ENCODE results near the gene TXLNG. TPM values are rescaled to one million over a fixed set of nuclear protein-coding genes. Genes with fewer than 3 reads are reported as not detected.

Gene TXLNG
- total and polyA plus RNA-seq, 12 donors: 3.6 to 6.8 (median 5.8) TPM

- H3K4me3 ChIP-seq: no peak overlapping the region
- H3K4me1 ChIP-seq: no peaks in the 10 kb centered on the region
- H3K36me3 ChIP-seq: peaks cover 0 to 95% (median 0%) of the 10 kb centered on the region in 9 donors
- DNase-seq (no peak), ATAC-seq (peak in 1 of 8 donors; percentile 59)
- 87 to 93% methylated on average over 5 of the region's 5 CpGs for WGBS, 2 donors
- no peak for TF ChIP-seq CTCF (IDR thresholded peaks at IDR 0.05)
- peak overlapping the region in 2 of 10 donors; percentile 16 to 45 for H3K27ac ChIP-seq
- no peaks in the 10 kb centered on the region for H3K9me3 ChIP-seq
- intact Hi-C loops (cut with DNase I): no loop called here
- no peaks in the 10 kb centered on the region for H3K27me3 ChIP-seq
Observed at GRCh38 chrX:16745102-16745501, 41.2 kb upstream of the TXLNG start.

GRCh38 chrX:16745659-16746058 lies 40.6 kb upstream of the TXLNG start:
- 63 to 68% methylated on average over 5 of the region's 5 CpGs for WGBS, 2 donors
- peaks cover 0 to 98% (median 0%) of the 10 kb centered on the region in 9 donors for H3K36me3 ChIP-seq
- H3K9me3 ChIP-seq: no peaks in the 10 kb centered on the region
- TF ChIP-seq CTCF (IDR thresholded peaks at IDR 0.05): no peak
- H3K27me3 ChIP-seq: no peaks in the 10 kb centered on the region
- intact Hi-C loops (cut with DNase I): no loop called here
- no peak overlapping the region for H3K4me3 ChIP-seq
- no peaks in the 10 kb centered on the region for H3K4me1 ChIP-seq
- DNase-seq (no peak), ATAC-seq (peak in 2 of 8 donors; percentile 11 to 55)
- peak overlapping the region in 3 of 10 donors; percentile 13 to 45 (median 16) for H3K27ac ChIP-seq

GRCh38 chrX:16748425-16748824 lies 37.8 kb upstream of the TXLNG start:
- peaks cover 0 to 91% (median 0%) of the 10 kb centered on the region in 9 donors for H3K36me3 ChIP-seq
- DNase-seq: no peak
- ATAC-seq: no peak
- no peaks in the 10 kb centered on the region for H3K27me3 ChIP-seq
- H3K27ac ChIP-seq: no peak overlapping the region
- no peaks in the 10 kb centered on the region for H3K9me3 ChIP-seq
- no peak overlapping the region for H3K4me3 ChIP-seq
- 81 to 86% methylated on average over 4 to 5 of the region's 5 CpGs for WGBS, 2 donors
- intact Hi-C loops (cut with DNase I): no loop called here
- no peak for TF ChIP-seq CTCF (IDR thresholded peaks at IDR 0.05)
- no peaks in the 10 kb centered on the region for H3K4me1 ChIP-seq

DNA sequence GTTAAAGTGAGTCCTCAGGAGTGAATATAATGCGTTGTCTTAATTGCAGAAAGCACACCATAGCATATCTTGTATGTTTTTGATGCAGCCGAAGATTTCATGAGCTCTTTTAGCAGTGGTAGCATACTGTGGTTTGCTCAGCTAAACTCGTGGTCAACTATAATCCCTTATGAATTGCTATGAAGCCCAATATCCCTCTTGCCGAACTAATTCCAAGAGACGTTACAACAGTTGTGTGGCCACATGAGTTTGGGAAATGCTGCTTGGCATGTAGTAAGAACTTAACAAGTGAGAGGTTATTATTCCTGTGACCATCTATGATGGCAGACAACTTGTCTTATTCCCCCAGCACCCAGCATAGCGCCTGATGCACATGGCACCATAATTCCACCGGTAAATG lies 36.1 kb upstream of the TXLNG start:
- H3K36me3 ChIP-seq: peaks cover 0 to 89% (median 2%) of the 10 kb centered on the region in 9 donors
- no peak for TF ChIP-seq CTCF (IDR thresholded peaks at IDR 0.05)
- DNase-seq: no peak
- H3K9me3 ChIP-seq: no peaks in the 10 kb centered on the region
- no peak overlapping the region for H3K4me3 ChIP-seq
- intact Hi-C loops (cut with DNase I): no loop called here
- WGBS, 2 donors: 90 to 97% methylated on average over 7 of the region's 7 CpGs
- H3K27me3 ChIP-seq: no peaks in the 10 kb centered on the region
- no peak for ATAC-seq
- H3K27ac ChIP-seq: no peak overlapping the region
- H3K4me1 ChIP-seq: no peaks in the 10 kb centered on the region
